T47D (cell line): Measurements from ENCODE around the gene SLC15A3.
A peak's percentile ranks its signal among the peaks of the same experiment; 100 is the strongest.

ENCODE experiments used
- DNase-seq, 2 experiments: peaks; one replicate each; pipeline versions ENCODE4 v3.0.0 to v3.0.0-alpha.2; 2011 to 2012; ENCODE audit warnings: low read depth in 1 of 2, low spot score in 1 of 2
- JUND ChIP-seq: IDR thresholded peaks from 2 replicates; pipeline ENCODE4 v1.6.1; 2012; ENCODE audit warnings: low read depth
- in situ Hi-C: cut with HindIII; loops from 2 replicates; pipeline ENCODE4 v1.10.0; 2016; ENCODE audit warnings: low sequenced_read_pairs, low pct_unique_long_range_greater_than_20kb

SLC15A3 gene

GRCh38 chr11:60972182-60973030 lies 20.4 kb upstream of the SLC15A3 start:
- in situ Hi-C loops, result no loop called here
- DNase-seq, result no peak
- TF ChIP-seq JUND, result no peak

GRCh38 chr11:60971520-60971919 lies 19.5 kb upstream of the SLC15A3 start, which contains the start of gene CD6:
Gene CD6, plus strand, starts transcription at chr11:60971680. Its CDS starts 186 bp downstream, at chr11:60971866.
- TF ChIP-seq JUND, result no peak
- DNase-seq, result no peak
- in situ Hi-C loops, result no loop called here

GRCh38 chr11:60970890-60971289 lies 18.9 kb upstream of the SLC15A3 start:
- TF ChIP-seq JUND, result no peak
- in situ Hi-C loops, result no loop called here
- no peak for DNase-seq

- TF ChIP-seq JUND, result no peak
- in situ Hi-C loops, result no loop called here
- DNase-seq, result peak in 1 of 2 experiments; percentile 79
Observed at GRCh38 chr11:60970369-60970774, 18.4 kb upstream of the SLC15A3 start.

- no peak for TF ChIP-seq JUND
- no peak for DNase-seq
- in situ Hi-C loops, result no loop called here
Observed at GRCh38 chr11:60968223-60968622, 16.2 kb upstream of the SLC15A3 start.

GRCh38 chr11:60966890-60967289 lies 14.9 kb upstream of the SLC15A3 start:
- no peak for DNase-seq
- TF ChIP-seq JUND, result no peak
- in situ Hi-C loops, result no loop called here

- in situ Hi-C loops, result no loop called here
Observed at GRCh38 chr11:60964801-60965200, 12.8 kb upstream of the SLC15A3 start.

GRCh38 chr11:60960405-60960804 lies 8.4 kb upstream of the SLC15A3 start:
- in situ Hi-C loops, result no loop called here
- DNase-seq, result peak; percentile 54 to 96
- TF ChIP-seq JUND, result 0 out of 2 replicates have a peak, but pooled peaks have one; percentile 67

More at GRCh38 chr11:60964801-60965200, 12.8 kb upstream of the SLC15A3 start:
- TF ChIP-seq JUND, result no peak
- DNase-seq, result no peak

GRCh38 chr11:60959431-60959830 lies 7.5 kb upstream of the SLC15A3 start:
- no peak; the same call in 1 of the 2 replicates for TF ChIP-seq JUND
- peak; percentile 74 to 90 for DNase-seq
- in situ Hi-C loops, result no loop called here

- in situ Hi-C loops, result no loop called here
- no peak for DNase-seq
- TF ChIP-seq JUND, result no peak
Observed at GRCh38 chr11:60957188-60957587, 5.2 kb upstream of the SLC15A3 start.

GRCh38 chr11:60955571-60955970 lies 3.6 kb upstream of the SLC15A3 start:
- in situ Hi-C loops, result no loop called here
- no peak for TF ChIP-seq JUND
- DNase-seq, result no peak

- in situ Hi-C loops, result no loop called here
- no peak for TF ChIP-seq JUND
- no peak for DNase-seq
Observed at GRCh38 chr11:60954421-60954820, 2.4 kb upstream of the SLC15A3 start.

- no peak for DNase-seq
- in situ Hi-C loops, result no loop called here
Observed at GRCh38 chr11:60953781-60954180, 1.8 kb upstream of the SLC15A3 start.

More at GRCh38 chr11:60953781-60954180, 1.8 kb upstream of the SLC15A3 start:
- TF ChIP-seq JUND, result no peak
